GM12878 (cell line): ENCODE data around the gene CIAO2A. TPM values are rescaled to one million over a fixed set of nuclear protein-coding genes. Genes with fewer than 3 reads are reported as not detected.

Experiments used
- ATAC-seq: fragments of 200-7000 bp; cut with Tn5 transposase; 3 replicates; pipeline ENCODE4 v1.9.1; 2020; ENCODE audit warnings: mild to moderate bottlenecking, moderate library complexity
- BruUV-seq: library from RNA; stranded (reverse); fragments of 400-500 nt; replicated peaks from 2 replicates; lab custom pipeline; 2021; lab: Mats Ljungman, UMichigan
- CTCF ChIA-PET: fragments of 300-600 bp; sonication (Branson Sonifier 250); formaldehyde crosslinking; extraction: SDS; loops from one replicate; lab custom pipeline; 2021; ENCODE audit warnings: inconsistent platforms; lab: Yijun Ruan, JAX
- POLR2A ChIA-PET: fragments of 350-600 bp; formaldehyde crosslinking; extraction: SDS; loops from one replicate; lab custom pipeline; 2021; ENCODE audit warnings: inconsistent platforms; lab: Charles Lee
- RAD21 ChIA-PET: fragments of 300-600 bp; sonication (Branson Sonifier 250); formaldehyde crosslinking; loops from one replicate; lab custom pipeline; 2023; ENCODE audit warnings: antibody characterized with exemption; ENCODE audit not compliant: unreplicated experiment; lab: Charles Lee
- SMC1A ChIA-PET: fragments of 300-600 bp; sonication (Branson Sonifier 250); formaldehyde crosslinking; loops from one replicate; lab custom pipeline; 2023; ENCODE audit not compliant: unreplicated experiment, uncharacterized antibody; lab: Charles Lee
- DNase-seq: peaks from one replicate; pipeline ENCODE4 v3.0.0-alpha.2; 2011; ENCODE audit warnings: low read depth, low spot score
- FAIRE-seq: peaks from 3 replicates; lab custom pipeline; 2011; peaks lifted over from hg19 to GRCh38; lab: Jason Lieb, UNC
- H2AFZ ChIP-seq: 2 replicates; pipeline ENCODE4 v1.6.0; 2011; ENCODE audit warnings: low read depth, low read length, control low read depth; ENCODE audit not compliant: control insufficient read depth
- H3K27ac ChIP-seq: 2 replicates; pipeline ENCODE4 v1.5.1; 2011; ENCODE audit warnings: control low read depth; ENCODE audit not compliant: control insufficient read depth, insufficient read depth
- H3K27me3 ChIP-seq, 2 experiments: replicated peaks in 1 of 2; 2 replicates each; pipeline versions ENCODE4 v1.6.0 to v1.6.1; 2011; ENCODE audit warnings: low read length in 1 of 2; ENCODE audit not compliant: control insufficient read depth in 2 of 2, insufficient read depth in 2 of 2
- H3K36me3 ChIP-seq, 2 experiments: 2 replicates each; pipeline ENCODE4 v1.5.1; 2011; ENCODE audit warnings: low read length in 1 of 2; ENCODE audit not compliant: control insufficient read depth in 2 of 2, insufficient read depth in 2 of 2
- H3K4me1 ChIP-seq: 2 replicates; pipeline ENCODE4 v1.6.1; 2011; ENCODE audit warnings: mild to moderate bottlenecking, low read length, moderate library complexity, mixed read lengths; ENCODE audit not compliant: control insufficient read depth, insufficient read depth
- H3K4me2 ChIP-seq: 2 replicates; pipeline ENCODE4 v1.6.0; 2011; ENCODE audit warnings: control low read depth; ENCODE audit not compliant: control insufficient read depth, insufficient read depth
- H3K4me3 ChIP-seq: fragments of 200-600 bp; sonication (generic); 2 replicates; pipeline ENCODE4 v1.5.1; 2016
- H3K79me2 ChIP-seq: 2 replicates; pipeline ENCODE4 v1.6.0; 2011; ENCODE audit warnings: low read length; ENCODE audit not compliant: control insufficient read depth, insufficient read depth
- H3K9ac ChIP-seq: 2 replicates; pipeline ENCODE4 v1.8.0; 2011; ENCODE audit warnings: low read length, control low read depth, mixed read lengths; ENCODE audit not compliant: control insufficient read depth, insufficient read depth
- H3K9me3 ChIP-seq: replicated peaks from 3 replicates; pipeline ENCODE4 v1.5.1; 2011; ENCODE audit warnings: mild to moderate bottlenecking, low read length; ENCODE audit not compliant: control insufficient read depth, insufficient read depth
- H4K20me1 ChIP-seq: 2 replicates; pipeline ENCODE4 v1.6.0; 2011; ENCODE audit not compliant: control insufficient read depth, insufficient read depth
- CHD4 ChIP-seq: fragments of 200-600 bp; sonication (generic); IDR thresholded peaks from 2 replicates; pipeline ENCODE4 v1.6.1; 2016; ENCODE audit warnings: mild to moderate bottlenecking
- CREB1 ChIP-seq: IDR thresholded peaks from 2 replicates; pipeline ENCODE4 v1.6.1; 2012; ENCODE audit warnings: low read depth, mild to moderate bottlenecking, inconsistent platforms
- ETV6 ChIP-seq, 2 experiments: fragments of 450-650 bp in 1 of 2; IDR thresholded peaks in 1 of 2; conservative IDR thresholded peaks in 1 of 2; 2 replicates each; pipeline ENCODE4 v1.6.1; 2014; ENCODE audit warnings: antibody characterized with exemption in 1 of 2, borderline replicate concordance in 1 of 2, low read depth in 1 of 2, mild to moderate bottlenecking in 1 of 2, moderate library complexity in 1 of 2
- FOS ChIP-seq: IDR thresholded peaks from 3 replicates; pipeline ENCODE4 v1.6.1; 2011; ENCODE audit warnings: borderline replicate concordance; ENCODE audit not compliant: insufficient read length; ENCODE audit errors: extremely low read depth
- MEF2B ChIP-seq: fragments of 450-650 bp; IDR thresholded peaks from 2 replicates; pipeline ENCODE4 v1.6.1; 2018; ENCODE audit warnings: mild to moderate bottlenecking, moderate library complexity; ENCODE audit not compliant: partially characterized antibody, poor library complexity, severe bottlenecking
- RAD21 ChIP-seq: IDR thresholded peaks from 2 replicates; pipeline ENCODE4 v1.6.1; 2011; ENCODE audit warnings: mild to moderate bottlenecking, low read depth, low read length, moderate library complexity; ENCODE audit not compliant: insufficient read depth
- RAD51 ChIP-seq: fragments of 450-650 bp; IDR thresholded peaks from 2 replicates; pipeline ENCODE4 v1.6.1; 2016; ENCODE audit warnings: moderate library complexity, mild to moderate bottlenecking, inconsistent platforms
- RFX5 ChIP-seq: IDR thresholded peaks from 2 replicates; pipeline ENCODE4 v1.6.1; 2011; ENCODE audit warnings: low read depth, low read length, improper control_type of control experiment
- WRNIP1 ChIP-seq: IDR thresholded peaks from 2 replicates; pipeline ENCODE4 v1.6.1; 2011; ENCODE audit warnings: low read depth, low read length, improper control_type of control experiment, borderline replicate concordance
- YY1 ChIP-seq: IDR thresholded peaks from 2 replicates; pipeline ENCODE4 v1.6.1; 2011; ENCODE audit warnings: low read depth, mild to moderate bottlenecking, low read length
- ZNF274 ChIP-seq: IDR thresholded peaks from one replicate; pipeline ENCODE4 v1.8.0; 2011; ENCODE audit not compliant: insufficient read length, insufficient read depth
- ZZZ3 ChIP-seq: IDR thresholded peaks from 2 replicates; pipeline ENCODE4 v1.6.1; 2011; ENCODE audit warnings: low read depth; ENCODE audit not compliant: control insufficient read depth, insufficient read length
- WGBS: methylation state at CpG from one replicate; pipeline ENCODE4 v1.1.6; 2016; ENCODE audit warnings: low lambda C conversion rate; ENCODE audit not compliant: insufficient replicate concordance, insufficient coverage; ENCODE audit errors: missing lambda C conversion rate; 5-methylcytosine and 5-hydroxymethylcytosine counted together
- in situ Hi-C: fragments of 300-500 bp; cut with MboI; formaldehyde crosslinking; loops from 9 replicates; pipeline ENCODE4 v1.14.3; 2018; ENCODE audit warnings: mixed read lengths
- intact Hi-C: fragments of 100-400 bp; cut with micrococcal nuclease; formaldehyde crosslinking; loops from one replicate; pipeline ENCODE4 v1.14.2; 2022; ENCODE audit not compliant: unreplicated experiment
- polyA plus RNA-seq, 11 experiments: library from polyadenylated mRNA; depleted of rRNA in 4 of 11; unstranded in 6 of 11; stranded (reverse) in 5 of 11; fragments of >200 nt; fragmentation: Nextera tagmentation in 4 of 11; fragmentation: Illumina TruSeq in 1 of 11; extraction: Ambion mirVana in 4 of 11; extraction: Trizol in 1 of 11; gene quantifications; 1 replicate in 1 of 11; 2 replicates in 10 of 11; pipeline versions ENCODE4 v1.2.1 to v1.2.3, GENCODE V29; 2011 to 2016; ENCODE audit warnings: inconsistent platforms in 2 of 11, missing spikeins in 2 of 11, low read depth in 1 of 11
- total RNA-seq, 4 experiments: library from RNA; depleted of rRNA in 3 of 4; stranded (reverse); fragments of >200 nt in 3 of 4; fragmentation: Illumina TruSeq in 1 of 4; extraction: Trizol in 1 of 4; gene quantifications; 2 replicates each; pipeline versions ENCODE4 v1.2.1 to v1.2.3, GENCODE V29; 2013 to 2021
- TF ChIP-seq, protein P1 (sequence below): IDR thresholded peaks from 2 replicates; pipeline ENCODE4 v1.6.1; 2011; ENCODE audit warnings: mild to moderate bottlenecking, low read depth, low read length, moderate library complexity; ENCODE audit not compliant: insufficient replicate concordance
- TF ChIP-seq, protein P2 (sequence below): IDR thresholded peaks from 2 replicates; pipeline ENCODE4 v1.6.1; 2011; ENCODE audit warnings: borderline replicate concordance, low read depth, mild to moderate bottlenecking, moderate library complexity, low read length; ENCODE audit not compliant: insufficient read depth, poor library complexity, severe bottlenecking
- TF ChIP-seq, protein P3 (sequence below): IDR thresholded peaks from 2 replicates; pipeline ENCODE4 v1.6.1; 2012; ENCODE audit warnings: low read depth, low read length, improper control_type of control experiment
- TF ChIP-seq, protein P4 (sequence below): IDR thresholded peaks from 2 replicates; pipeline ENCODE4 v1.6.1; 2012; ENCODE audit warnings: low read length, inconsistent platforms
- TF ChIP-seq, protein P5 (sequence below): IDR thresholded peaks from 2 replicates; pipeline ENCODE4 v1.6.1; 2011; ENCODE audit warnings: borderline replicate concordance, low read depth, mild to moderate bottlenecking, moderate library complexity, mixed read lengths, low read length; ENCODE audit not compliant: insufficient read depth; ENCODE audit errors: extremely low read length

CIAO2A gene
- total and polyA plus RNA-seq, 10 of the 15 experiments (the other 5 are each of a cell fraction or from before 2014, with no cell fraction given): 94.5 to 400 (median 204) TPM

DNA sequence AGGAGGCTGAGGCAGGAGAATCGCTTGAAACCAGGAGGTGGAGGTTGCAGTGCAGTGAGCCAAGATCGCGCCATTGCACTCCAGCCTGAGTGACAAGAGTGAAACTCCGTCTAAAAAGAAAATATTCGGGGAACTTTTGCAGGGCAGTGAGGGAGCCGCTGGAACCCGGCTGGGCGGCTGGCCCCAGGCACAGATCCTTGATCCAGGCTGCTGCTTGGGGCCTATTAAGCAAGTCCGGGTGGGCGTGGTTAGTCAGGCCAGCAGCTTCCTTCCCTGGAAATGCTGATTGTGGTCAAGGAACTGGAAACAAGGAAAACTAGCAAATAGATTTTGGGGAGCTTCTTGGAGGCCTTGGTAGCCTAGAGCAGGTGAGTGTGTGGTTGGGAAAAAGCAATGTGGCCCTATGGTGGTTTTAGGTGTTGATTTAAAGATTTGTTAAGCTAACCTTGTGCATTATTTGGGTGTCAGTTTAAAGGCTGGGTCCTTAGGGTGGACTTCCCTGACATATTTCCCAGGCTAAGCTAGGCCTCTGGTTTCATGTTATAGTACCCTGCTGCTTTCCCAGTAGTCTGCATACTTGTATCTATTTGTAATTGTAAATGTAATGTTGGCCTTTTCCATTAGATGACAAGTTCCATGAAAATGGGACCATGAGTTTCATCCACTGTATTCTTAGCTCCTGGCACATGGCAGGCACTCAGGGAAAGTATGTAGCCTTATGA, 40.1 kb upstream of the CIAO2A start:
- Histone ChIP-seq H3K4me2 (no peak overlapping the region), H2AFZ (no peak overlapping the region), H3K9me3 (no peaks in the 10 kb centered on the region), H3K4me1 (no peaks in the 10 kb centered on the region), H3K4me3 (no peak overlapping the region), H3K9ac (no peak overlapping the region), H3K27me3 (no peaks in the 10 kb centered on the region), H3K36me3 (peaks cover 44 to 53% of the 10 kb centered on the region in 2 experiments)
- SMC1A ChIA-PET: no interaction called here
- in situ Hi-C loops: no loop called here
- ATAC-seq (no peak), FAIRE-seq (no peak)
- BruUV-seq: no TSS peak
- TF ChIP-seq ZNF274 (no peak), ZZZ3 (no peak), MEF2B (no peak), FOS (no peak), CREB1 (no peak), YY1 (no peak), WRNIP1 (no peak), RAD21 (no peak), RFX5 (no peak), RAD51 (no peak), ETV6 (conservative IDR thresholded peaks at IDR 0.05 in 1 of 2, IDR thresholded peaks at IDR 0.05 in 1 of 2; ENCODE audit: borderline replicate concordance in 1 of 2, low read depth in 1 of 2) (no peak), CHD4 (no peak)
- TF ChIP-seq, protein P1, sequence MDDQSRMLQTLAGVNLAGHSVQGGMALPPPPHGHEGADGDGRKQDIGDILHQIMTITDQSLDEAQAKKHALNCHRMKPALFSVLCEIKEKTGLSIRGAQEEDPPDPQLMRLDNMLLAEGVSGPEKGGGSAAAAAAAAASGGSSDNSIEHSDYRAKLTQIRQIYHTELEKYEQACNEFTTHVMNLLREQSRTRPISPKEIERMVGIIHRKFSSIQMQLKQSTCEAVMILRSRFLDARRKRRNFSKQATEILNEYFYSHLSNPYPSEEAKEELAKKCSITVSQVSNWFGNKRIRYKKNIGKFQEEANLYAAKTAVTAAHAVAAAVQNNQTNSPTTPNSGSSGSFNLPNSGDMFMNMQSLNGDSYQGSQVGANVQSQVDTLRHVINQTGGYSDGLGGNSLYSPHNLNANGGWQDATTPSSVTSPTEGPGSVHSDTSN: no peak
- TF ChIP-seq, protein P2, sequence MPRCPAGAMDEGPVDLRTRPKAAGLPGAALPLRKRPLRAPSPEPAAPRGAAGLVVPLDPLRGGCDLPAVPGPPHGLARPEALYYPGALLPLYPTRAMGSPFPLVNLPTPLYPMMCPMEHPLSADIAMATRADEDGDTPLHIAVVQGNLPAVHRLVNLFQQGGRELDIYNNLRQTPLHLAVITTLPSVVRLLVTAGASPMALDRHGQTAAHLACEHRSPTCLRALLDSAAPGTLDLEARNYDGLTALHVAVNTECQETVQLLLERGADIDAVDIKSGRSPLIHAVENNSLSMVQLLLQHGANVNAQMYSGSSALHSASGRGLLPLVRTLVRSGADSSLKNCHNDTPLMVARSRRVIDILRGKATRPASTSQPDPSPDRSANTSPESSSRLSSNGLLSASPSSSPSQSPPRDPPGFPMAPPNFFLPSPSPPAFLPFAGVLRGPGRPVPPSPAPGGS: no peak
- TF ChIP-seq, protein P3, sequence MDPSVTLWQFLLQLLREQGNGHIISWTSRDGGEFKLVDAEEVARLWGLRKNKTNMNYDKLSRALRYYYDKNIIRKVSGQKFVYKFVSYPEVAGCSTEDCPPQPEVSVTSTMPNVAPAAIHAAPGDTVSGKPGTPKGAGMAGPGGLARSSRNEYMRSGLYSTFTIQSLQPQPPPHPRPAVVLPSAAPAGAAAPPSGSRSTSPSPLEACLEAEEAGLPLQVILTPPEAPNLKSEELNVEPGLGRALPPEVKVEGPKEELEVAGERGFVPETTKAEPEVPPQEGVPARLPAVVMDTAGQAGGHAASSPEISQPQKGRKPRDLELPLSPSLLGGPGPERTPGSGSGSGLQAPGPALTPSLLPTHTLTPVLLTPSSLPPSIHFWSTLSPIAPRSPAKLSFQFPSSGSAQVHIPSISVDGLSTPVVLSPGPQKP: no peak
- TF ChIP-seq, protein P4, sequence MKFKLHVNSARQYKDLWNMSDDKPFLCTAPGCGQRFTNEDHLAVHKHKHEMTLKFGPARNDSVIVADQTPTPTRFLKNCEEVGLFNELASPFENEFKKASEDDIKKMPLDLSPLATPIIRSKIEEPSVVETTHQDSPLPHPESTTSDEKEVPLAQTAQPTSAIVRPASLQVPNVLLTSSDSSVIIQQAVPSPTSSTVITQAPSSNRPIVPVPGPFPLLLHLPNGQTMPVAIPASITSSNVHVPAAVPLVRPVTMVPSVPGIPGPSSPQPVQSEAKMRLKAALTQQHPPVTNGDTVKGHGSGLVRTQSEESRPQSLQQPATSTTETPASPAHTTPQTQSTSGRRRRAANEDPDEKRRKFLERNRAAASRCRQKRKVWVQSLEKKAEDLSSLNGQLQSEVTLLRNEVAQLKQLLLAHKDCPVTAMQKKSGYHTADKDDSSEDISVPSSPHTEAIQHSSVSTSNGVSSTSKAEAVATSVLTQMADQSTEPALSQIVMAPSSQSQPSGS: no peak
- TF ChIP-seq, protein P5, sequence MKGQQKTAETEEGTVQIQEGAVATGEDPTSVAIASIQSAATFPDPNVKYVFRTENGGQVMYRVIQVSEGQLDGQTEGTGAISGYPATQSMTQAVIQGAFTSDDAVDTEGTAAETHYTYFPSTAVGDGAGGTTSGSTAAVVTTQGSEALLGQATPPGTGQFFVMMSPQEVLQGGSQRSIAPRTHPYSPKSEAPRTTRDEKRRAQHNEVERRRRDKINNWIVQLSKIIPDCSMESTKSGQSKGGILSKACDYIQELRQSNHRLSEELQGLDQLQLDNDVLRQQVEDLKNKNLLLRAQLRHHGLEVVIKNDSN: no peak
- TF ChIP-seq, all 136 proteins: peak for 0
- DNase-seq: no peak
- H3K27ac ChIP-seq: no peak overlapping the region
- RAD21 ChIA-PET: no interaction called here
- intact Hi-C loops: no loop called here
- POLR2A ChIA-PET: no interaction called here
- H3K79me2 ChIP-seq: no peaks in the 10 kb centered on the region
- no peaks in the 10 kb centered on the region for H4K20me1 ChIP-seq
- CTCF ChIA-PET: interaction anchor here (0.5 to 0.9 kb wide), 4 partner anchors 11 to 98 kb away, joined by 3 read pairs; no protein-coding TSS in a partner anchor
- WGBS: 96% methylated on average over 10 of the region's 10 CpGs
